SK-N-SH (cell line): ENCODE data around the gene DHRS9. TPM values are rescaled to one million over a fixed set of nuclear protein-coding genes. Genes with fewer than 3 reads are reported as not detected.
A peak's percentile ranks its signal among the peaks of the same experiment; 100 is the strongest.
"Not testable (repeated sequence)": the region's sequence is repeated elsewhere in the genome, so short reads cannot be mapped to it uniquely, and the experiment has no call there.

Source experiments
- CTCF ChIA-PET: fragments of 300-600, 350-600 bp; formaldehyde crosslinking; extraction: SDS; loops from one replicate; lab custom pipeline; 2021; lab: Yijun Ruan, JAX
- POLR2A ChIA-PET: fragments of 350-600 bp; sonication (Branson Sonifier 250); formaldehyde crosslinking; extraction: SDS; loops from one replicate; lab custom pipeline; 2020; ENCODE audit warnings: antibody characterized with exemption, inconsistent platforms; lab: Yijun Ruan, JAX
- DNase-seq: peaks from one replicate; pipeline ENCODE4 v3.0.0; 2012
- H2AFZ ChIP-seq: fragments of 200-600 bp; sonication (generic); 2 replicates; pipeline ENCODE4 v1.8.1; 2016; ENCODE audit warnings: antibody characterized with exemption, mild to moderate bottlenecking, low read depth
- H3F3A ChIP-seq: fragments of 200-600 bp; sonication (generic); replicated peaks from 2 replicates; pipeline ENCODE3; 2016; ENCODE audit warnings: antibody characterized with exemption, mild to moderate bottlenecking; ENCODE audit not compliant: insufficient read depth
- H3K27ac ChIP-seq, 2 experiments: fragments of 200-500 bp in 1 of 2; fragments of 200-600 bp in 1 of 2; sonication (Bioruptor generic) in 1 of 2; sonication (generic), shearing (Covaris generic) in 1 of 2; 2 replicates each; pipeline versions ENCODE4 v1.5.1 to v1.6.1; 2014 to 2016; ENCODE audit warnings: low read depth in 2 of 2, inconsistent platforms in 1 of 2, low read length in 1 of 2, mild to moderate bottlenecking in 1 of 2, mixed read lengths in 1 of 2
- H3K27me3 ChIP-seq: fragments of 200-600 bp; sonication (generic), shearing (Covaris generic); 2 replicates; pipeline ENCODE4 v1.6.1; 2016; ENCODE audit warnings: mixed run types; ENCODE audit not compliant: insufficient read depth
- H3K36me3 ChIP-seq, 2 experiments: fragments of 200-500 bp in 1 of 2; fragments of 200-600 bp in 1 of 2; sonication (Bioruptor generic) in 1 of 2; sonication (generic) in 1 of 2; replicated peaks in 1 of 2; 2 replicates each; pipeline versions ENCODE3 to v1.5.1; 2014 to 2016; ENCODE audit warnings: low read length in 1 of 2, mild to moderate bottlenecking in 1 of 2; ENCODE audit not compliant: insufficient read depth in 2 of 2, control insufficient read depth in 1 of 2
- H3K4me1 ChIP-seq, 2 experiments: fragments of 200-500 bp in 1 of 2; fragments of 200-600 bp in 1 of 2; sonication (Bioruptor generic) in 1 of 2; sonication (generic), shearing (Covaris generic) in 1 of 2; 2 replicates each; pipeline versions ENCODE4 v1.5.1 to v1.6.1; 2014 to 2016; ENCODE audit warnings: low read depth in 1 of 2, low read length in 1 of 2, mixed run types in 1 of 2; ENCODE audit not compliant: insufficient read depth in 2 of 2, control insufficient read depth in 1 of 2
- H3K4me2 ChIP-seq: fragments of 200-600 bp; sonication (generic), shearing (Covaris generic); 2 replicates; pipeline ENCODE4 v1.6.1; 2017; ENCODE audit warnings: mixed run types
- H3K4me3 ChIP-seq, 2 experiments: fragments of 200-500 bp in 1 of 2; fragments of 200-600 bp in 1 of 2; sonication (Bioruptor generic) in 1 of 2; sonication (generic), shearing (Covaris generic) in 1 of 2; 2 replicates each; pipeline versions ENCODE4 v1.5.1 to v1.8.1; 2014 to 2016; ENCODE audit warnings: low read depth in 2 of 2, inconsistent platforms in 1 of 2, low read length in 1 of 2, mild to moderate bottlenecking in 1 of 2, mixed read lengths in 1 of 2, moderate library complexity in 1 of 2
- H3K79me2 ChIP-seq: fragments of 200-600 bp; sonication (generic); 2 replicates; pipeline ENCODE4 v1.8.1; 2017; ENCODE audit warnings: mild to moderate bottlenecking; ENCODE audit not compliant: insufficient read depth
- H3K9ac ChIP-seq: fragments of 200-600 bp; sonication (generic); 2 replicates; pipeline ENCODE4 v1.6.1; 2017; ENCODE audit warnings: mixed run types
- H3K9me2 ChIP-seq: fragments of 200-600 bp; sonication (generic); 2 replicates; pipeline ENCODE4 v1.6.1; 2017; ENCODE audit warnings: mixed run types
- H3K9me3 ChIP-seq: fragments of 200-600 bp; sonication (generic); 2 replicates; pipeline ENCODE4 v1.6.1; 2017; ENCODE audit warnings: mixed run types, mild to moderate bottlenecking, moderate library complexity
- H4K20me1 ChIP-seq: fragments of 200-600 bp; sonication (generic); 2 replicates; pipeline ENCODE4 v1.6.1; 2017; ENCODE audit warnings: mild to moderate bottlenecking, mixed run types; ENCODE audit not compliant: insufficient read depth
- POLR2AphosphoS5 ChIP-seq: IDR thresholded peaks from 2 replicates; pipeline ENCODE4 v1.6.1; 2012; ENCODE audit warnings: low read depth, low read length
- RAD21 ChIP-seq: IDR thresholded peaks from 2 replicates; pipeline ENCODE4 v1.6.1; 2012; ENCODE audit warnings: mild to moderate bottlenecking, low read length
- RFX5 ChIP-seq: IDR thresholded peaks from 2 replicates; pipeline ENCODE4 v1.6.1; 2012; ENCODE audit warnings: mild to moderate bottlenecking, improper control_type of control experiment, low read length
- SIN3A ChIP-seq: IDR thresholded peaks from 2 replicates; pipeline ENCODE4 v1.6.1; 2012; ENCODE audit warnings: low read depth, mild to moderate bottlenecking, low read length, moderate library complexity, borderline replicate concordance
- SMC3 ChIP-seq: IDR thresholded peaks from 2 replicates; pipeline ENCODE4 v1.6.1; 2012; ENCODE audit warnings: low read depth, low read length, improper control_type of control experiment
- TCF12 ChIP-seq: IDR thresholded peaks from 2 replicates; pipeline ENCODE4 v1.4.0; 2012
- TEAD4 ChIP-seq: IDR thresholded peaks from 2 replicates; pipeline ENCODE4 v1.4.0; 2012; ENCODE audit warnings: mild to moderate bottlenecking, borderline replicate concordance; ENCODE audit not compliant: insufficient read depth
- YY1 ChIP-seq: IDR thresholded peaks from 2 replicates; pipeline ENCODE4 v1.4.0; 2012; ENCODE audit warnings: low read depth, mild to moderate bottlenecking
- WGBS: methylation state at CpG from one replicate; pipeline ENCODE4 v1.1.6; 2017; ENCODE audit warnings: low lambda C conversion rate; 5-methylcytosine and 5-hydroxymethylcytosine counted together
- polyA plus RNA-seq, 3 experiments: library from polyadenylated mRNA; depleted of rRNA; stranded (reverse); fragments of >200 nt; gene quantifications; 2 replicates each; pipeline ENCODE4 v1.2.3, GENCODE V29; 2012
- TF ChIP-seq, protein P1 (sequence below): IDR thresholded peaks from 2 replicates; pipeline ENCODE4 v1.4.0; 2012; ENCODE audit warnings: low read depth, borderline replicate concordance
- TF ChIP-seq, protein P2 (sequence below): fragments of 200-600 bp; sonication (generic); IDR thresholded peaks from 2 replicates; pipeline ENCODE4 v1.6.1; 2017; ENCODE audit warnings: antibody characterized with exemption, mild to moderate bottlenecking, moderate library complexity

The DHRS9 gene
- polyA plus RNA-seq, 1 of the 3 experiments (the other 2 are of a cell fraction): not detected

DNA sequence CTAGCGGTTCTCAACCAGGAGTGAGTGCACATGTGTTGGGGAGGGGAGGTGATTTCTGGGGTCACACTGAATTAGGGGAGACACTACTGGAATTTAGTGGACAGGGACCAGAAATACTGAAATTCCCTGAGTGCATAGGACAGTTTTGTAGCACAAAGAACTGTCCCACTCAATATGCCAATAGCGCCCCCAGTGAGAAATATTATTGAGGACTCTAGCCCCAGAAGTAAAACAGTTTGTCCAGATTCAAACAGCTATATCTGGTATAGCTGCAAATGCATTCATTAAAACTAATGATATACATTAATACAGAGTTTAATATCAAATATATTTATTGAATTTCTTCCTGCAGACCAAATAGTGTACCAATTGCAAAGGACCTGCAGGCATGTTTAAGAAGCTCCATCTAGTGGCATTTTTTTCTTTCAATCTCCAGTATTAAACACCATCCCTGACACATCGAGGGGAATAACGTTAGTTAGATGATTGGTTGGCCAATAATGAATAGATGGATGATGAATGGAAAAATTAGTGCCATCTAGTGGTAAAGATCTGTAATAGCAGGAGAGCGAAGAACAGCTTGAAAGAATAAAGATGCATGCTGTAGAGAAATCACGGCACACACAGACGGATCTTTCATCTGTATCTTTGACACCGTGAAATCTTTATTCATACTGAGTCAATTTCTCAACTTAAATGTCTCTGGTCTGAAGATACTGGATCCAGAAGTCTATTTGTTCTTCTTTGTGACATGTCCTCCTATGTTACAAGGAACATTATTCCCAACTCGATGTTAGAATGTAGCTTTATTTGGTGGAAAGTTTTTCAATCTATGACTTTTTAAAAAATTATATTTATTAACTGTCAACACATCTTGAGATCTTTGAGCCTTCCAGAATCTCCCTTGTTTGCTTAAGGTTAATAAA lies 62.5 kb downstream of the DHRS9 start:
- no peaks in the 10 kb centered on the region for H3K36me3 ChIP-seq

DNA sequence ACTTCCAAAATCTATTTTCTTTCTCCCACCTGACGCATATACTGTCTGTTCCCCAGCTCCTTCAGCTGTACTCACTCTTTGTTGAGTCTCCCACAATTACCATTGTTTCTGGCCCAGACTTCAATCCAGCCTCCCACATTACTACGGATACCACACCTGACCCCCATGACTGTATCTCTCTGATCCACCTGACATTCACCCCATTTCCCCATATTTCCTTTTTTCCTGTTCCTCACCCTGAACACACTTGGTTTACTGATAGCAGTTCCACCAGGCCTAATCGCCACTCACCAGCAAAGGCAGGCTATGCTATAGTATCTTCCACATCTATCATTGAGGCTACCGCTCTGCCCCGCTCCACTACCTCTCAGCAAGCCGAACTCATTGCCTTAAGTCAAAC lies 64.9 kb downstream of the DHRS9 start:
- H3K36me3 ChIP-seq, H3K9ac ChIP-seq, DNase-seq, POLR2A ChIA-PET, H4K20me1 ChIP-seq, H3F3A ChIP-seq, H2AFZ ChIP-seq, H3K4me2 ChIP-seq, H3K9me3 ChIP-seq, H3K79me2 ChIP-seq, H3K4me3 ChIP-seq, H3K27ac ChIP-seq, H3K4me1 ChIP-seq, H3K27me3 ChIP-seq, H3K9me2 ChIP-seq: not testable (repeated sequence)
- 67% methylated on average over 6 of the region's 6 CpGs for WGBS
- CTCF ChIA-PET: interaction anchor here (0.9 kb wide), 1 partner anchor 25 kb away, joined by 3 read pairs; no protein-coding TSS in a partner anchor

More for the DNA sequence above, 62.5 kb downstream of the DHRS9 start:
- no peaks in the 10 kb centered on the region for H3K9me3 ChIP-seq
- TF ChIP-seq TEAD4: no peak
- TF ChIP-seq, protein P1, sequence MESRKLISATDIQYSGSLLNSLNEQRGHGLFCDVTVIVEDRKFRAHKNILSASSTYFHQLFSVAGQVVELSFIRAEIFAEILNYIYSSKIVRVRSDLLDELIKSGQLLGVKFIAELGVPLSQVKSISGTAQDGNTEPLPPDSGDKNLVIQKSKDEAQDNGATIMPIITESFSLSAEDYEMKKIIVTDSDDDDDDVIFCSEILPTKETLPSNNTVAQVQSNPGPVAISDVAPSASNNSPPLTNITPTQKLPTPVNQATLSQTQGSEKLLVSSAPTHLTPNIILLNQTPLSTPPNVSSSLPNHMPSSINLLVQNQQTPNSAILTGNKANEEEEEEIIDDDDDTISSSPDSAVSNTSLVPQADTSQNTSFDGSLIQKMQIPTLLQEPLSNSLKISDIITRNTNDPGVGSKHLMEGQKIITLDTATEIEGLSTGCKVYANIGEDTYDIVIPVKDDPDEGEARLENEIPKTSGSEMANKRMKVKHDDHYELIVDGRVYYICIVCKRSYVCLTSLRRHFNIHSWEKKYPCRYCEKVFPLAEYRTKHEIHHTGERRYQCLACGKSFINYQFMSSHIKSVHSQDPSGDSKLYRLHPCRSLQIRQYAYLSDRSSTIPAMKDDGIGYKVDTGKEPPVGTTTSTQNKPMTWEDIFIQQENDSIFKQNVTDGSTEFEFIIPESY: no peak
- TF ChIP-seq SMC3: peak; percentile 52
- TF ChIP-seq SIN3A: no peak
- no peak for TF ChIP-seq RFX5
- no peak for TF ChIP-seq POLR2AphosphoS5
- TF ChIP-seq, protein P2, sequence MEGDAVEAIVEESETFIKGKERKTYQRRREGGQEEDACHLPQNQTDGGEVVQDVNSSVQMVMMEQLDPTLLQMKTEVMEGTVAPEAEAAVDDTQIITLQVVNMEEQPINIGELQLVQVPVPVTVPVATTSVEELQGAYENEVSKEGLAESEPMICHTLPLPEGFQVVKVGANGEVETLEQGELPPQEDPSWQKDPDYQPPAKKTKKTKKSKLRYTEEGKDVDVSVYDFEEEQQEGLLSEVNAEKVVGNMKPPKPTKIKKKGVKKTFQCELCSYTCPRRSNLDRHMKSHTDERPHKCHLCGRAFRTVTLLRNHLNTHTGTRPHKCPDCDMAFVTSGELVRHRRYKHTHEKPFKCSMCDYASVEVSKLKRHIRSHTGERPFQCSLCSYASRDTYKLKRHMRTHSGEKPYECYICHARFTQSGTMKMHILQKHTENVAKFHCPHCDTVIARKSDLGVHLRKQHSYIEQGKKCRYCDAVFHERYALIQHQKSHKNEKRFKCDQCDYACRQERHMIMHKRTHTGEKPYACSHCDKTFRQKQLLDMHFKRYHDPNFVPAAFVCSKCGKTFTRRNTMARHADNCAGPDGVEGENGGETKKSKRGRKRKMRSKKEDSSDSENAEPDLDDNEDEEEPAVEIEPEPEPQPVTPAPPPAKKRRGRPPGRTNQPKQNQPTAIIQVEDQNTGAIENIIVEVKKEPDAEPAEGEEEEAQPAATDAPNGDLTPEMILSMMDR: peak; percentile 81
- TF ChIP-seq YY1: no peak
- peak; percentile 51 for TF ChIP-seq RAD21
- TF ChIP-seq TCF12: no peak
- TF ChIP-seq, all 33 proteins: peak for 3
- Histone ChIP-seq H3K4me3 (no peak overlapping the region; a peak in 1 of 4 replicates), H3K4me1 (no peaks in the 10 kb centered on the region), H3K79me2 (no peaks in the 10 kb centered on the region), H3F3A (no peaks in the 10 kb centered on the region), H3K27ac (no peak overlapping the region), H4K20me1 (no peaks in the 10 kb centered on the region), H3K9me2 (no peaks in the 10 kb centered on the region), H3K27me3 (peaks cover 3% of the 10 kb centered on the region; the same call in 1 of the 2 replicates), H2AFZ (no peak overlapping the region), H3K4me2 (no peak overlapping the region), H3K9ac (no peak overlapping the region)
- POLR2A ChIA-PET: no interaction called here
- WGBS: 23% methylated on average over 9 of the region's 9 CpGs
- peak; percentile 51 for DNase-seq
- CTCF ChIA-PET: interaction anchor here (0.5 to 3.3 kb wide), 50 partner anchors 9 to 265 kb away, joined by 3 to 78 read pairs (median 4); no protein-coding TSS in a partner anchor

DNA sequence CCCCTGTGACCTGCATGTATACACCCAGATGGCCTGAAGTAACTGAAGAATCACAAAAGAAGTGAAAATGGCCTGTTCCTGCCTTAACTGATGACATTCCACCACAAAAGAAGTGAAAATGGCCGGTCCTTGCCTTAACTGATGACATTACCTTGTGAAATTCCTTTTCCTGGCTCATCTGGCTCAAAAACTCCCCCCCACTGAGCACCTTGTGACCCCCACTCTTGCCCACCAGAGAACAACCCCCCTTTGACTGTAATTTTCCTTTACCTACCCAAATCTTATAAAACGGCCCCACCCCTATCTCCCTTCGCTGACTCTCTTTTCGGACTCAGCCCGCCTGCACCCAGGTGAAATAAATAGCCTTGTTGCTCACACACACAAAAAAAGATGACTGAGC lies 67.1 kb downstream of the DHRS9 start:
- H3K9ac ChIP-seq, DNase-seq, H3K4me2 ChIP-seq, H2AFZ ChIP-seq, H3K79me2 ChIP-seq, H3K27ac ChIP-seq, H3F3A ChIP-seq, CTCF ChIA-PET, H3K9me2 ChIP-seq, H4K20me1 ChIP-seq, H3K4me3 ChIP-seq, H3K27me3 ChIP-seq, POLR2A ChIA-PET, H3K4me1 ChIP-seq, H3K36me3 ChIP-seq, H3K9me3 ChIP-seq: not testable (repeated sequence)
- WGBS: 77% methylated on average over 4 of the region's 5 CpGs
